MM.1S (cell line): ENCODE data around the gene MED16.
"Not testable (repeated sequence)": the region's sequence is repeated elsewhere in the genome, so short reads cannot be mapped to it uniquely, and the experiment has no call there.

ENCODE experiments used
- DNase-seq: peaks from one replicate; pipeline ENCODE4 v3.0.0-alpha.2; 2015
- H2AFZ ChIP-seq: fragments of 300-600 bp; sonication (generic); 2 replicates; pipeline ENCODE4 v1.6.0; 2016; ENCODE audit warnings: antibody characterized with exemption, low read length
- H3F3A ChIP-seq: fragments of 300-600 bp; sonication (generic); 2 replicates; pipeline ENCODE4 v1.6.1; 2016; ENCODE audit warnings: mild to moderate bottlenecking, antibody characterized with exemption, low read length, moderate library complexity, mixed read lengths; ENCODE audit not compliant: insufficient read depth
- H3K27ac ChIP-seq: fragments of 300-600 bp; sonication (generic); 2 replicates; pipeline ENCODE4 v1.5.1; 2016; ENCODE audit warnings: mild to moderate bottlenecking, low read length
- H3K27me3 ChIP-seq: fragments of 300-600 bp; sonication (generic); replicated peaks from 2 replicates; pipeline ENCODE4 v1.6.0; 2016; ENCODE audit warnings: low read length; ENCODE audit not compliant: insufficient read depth
- H3K36me3 ChIP-seq: fragments of 300-600 bp; sonication (generic); replicated peaks from 2 replicates; pipeline ENCODE4 v1.6.1; 2016; ENCODE audit warnings: mild to moderate bottlenecking, low read length, mixed read lengths; ENCODE audit not compliant: insufficient read depth
- H3K4me1 ChIP-seq: fragments of 300-600 bp; sonication (generic); 2 replicates; pipeline ENCODE4 v1.6.1; 2016; ENCODE audit warnings: low read length, mixed read lengths
- H3K4me2 ChIP-seq: fragments of 300-600 bp; sonication (generic); 2 replicates; pipeline ENCODE4 v1.6.0; 2016; ENCODE audit warnings: low read depth, low read length
- H3K4me3 ChIP-seq: fragments of 300-600 bp; sonication (generic); 2 replicates; pipeline ENCODE4 v1.5.1; 2016; ENCODE audit warnings: low read length, mixed read lengths
- H3K79me2 ChIP-seq: fragments of 300-600 bp; sonication (generic); 2 replicates; pipeline ENCODE4 v1.6.1; 2016; ENCODE audit warnings: mixed run types, low read length, mixed read lengths
- H3K9ac ChIP-seq: fragments of 300-600 bp; sonication (generic); 2 replicates; pipeline ENCODE4 v1.6.1; 2016; ENCODE audit warnings: low read length, mixed read lengths
- H3K9me2 ChIP-seq: fragments of 300-600 bp; sonication (generic); replicated peaks from 2 replicates; pipeline ENCODE4 v1.6.1; 2016; ENCODE audit warnings: mild to moderate bottlenecking, low read length, mixed read lengths; ENCODE audit not compliant: insufficient read depth
- H3K9me3 ChIP-seq: fragments of 300-600 bp; sonication (generic); replicated peaks from 2 replicates; pipeline ENCODE4 v1.6.1; 2016; ENCODE audit warnings: mild to moderate bottlenecking, low read length, mixed read lengths; ENCODE audit not compliant: insufficient read depth
- H4K20me1 ChIP-seq: fragments of 300-600 bp; sonication (generic); 2 replicates; pipeline ENCODE4 v1.6.1; 2016; ENCODE audit warnings: mild to moderate bottlenecking, low read length, moderate library complexity, mixed read lengths; ENCODE audit not compliant: insufficient read depth
- EZH2 ChIP-seq: fragments of 300-600 bp; sonication (generic); optimal IDR thresholded peaks from 2 replicates; pipeline ENCODE3; 2017; ENCODE audit warnings: low read depth, mild to moderate bottlenecking, antibody characterized with exemption, low read length, mixed read lengths
- EZH2phosphoT487 ChIP-seq: fragments of 300-600 bp; sonication (generic); IDR thresholded peaks from 2 replicates; pipeline ENCODE4 v1.6.1; 2018; ENCODE audit warnings: antibody characterized with exemption, low read length
- TF ChIP-seq, protein P1 (sequence below): fragments of 300-600 bp; sonication (generic); IDR thresholded peaks from 2 replicates; pipeline ENCODE4 v1.5.1; 2016; ENCODE audit warnings: antibody characterized with exemption, low read length, mixed read lengths

Gene MED16

DNA sequence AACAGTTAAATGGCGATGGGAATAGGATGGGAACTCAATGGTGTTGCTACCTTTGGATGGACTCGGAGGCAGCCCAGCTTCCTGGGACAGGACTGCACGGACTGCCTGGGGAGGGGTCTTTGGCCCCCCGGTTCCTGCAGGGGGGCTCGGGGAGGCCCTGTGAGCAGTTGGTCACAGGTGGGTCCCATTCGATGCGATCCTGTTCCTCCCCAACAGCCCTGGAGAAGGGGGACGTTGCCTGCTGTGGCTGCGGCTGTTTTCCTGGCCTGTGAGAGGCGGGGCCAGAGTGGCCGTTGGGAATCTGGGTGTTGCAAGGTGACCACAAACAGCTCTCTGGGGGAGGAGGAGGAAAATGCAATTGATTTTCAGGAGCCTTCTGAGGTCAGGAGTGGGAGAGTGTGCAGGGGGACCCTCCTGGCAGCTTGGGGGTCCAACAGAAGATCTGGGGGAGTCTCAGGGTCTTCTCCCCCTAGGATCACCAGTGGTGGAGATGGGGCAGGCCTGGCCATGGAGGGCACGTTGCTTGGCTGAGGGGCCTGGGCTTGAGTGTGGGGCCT, 69.3 kb downstream of the MED16 start:
- Histone ChIP-seq H3K79me2 (no peaks in the 10 kb centered on the region), H2AFZ (no peak overlapping the region), H4K20me1 (no peaks in the 10 kb centered on the region), H3K4me2 (no peak overlapping the region), H3K4me3 (no peak overlapping the region), H3K9ac (no peak overlapping the region), H3K36me3 (no peaks in the 10 kb centered on the region), H3K9me2 (no peaks in the 10 kb centered on the region), H3K9me3 (no peaks in the 10 kb centered on the region), H3K27ac (no peak overlapping the region), H3K27me3 (peaks cover 51% of the 10 kb centered on the region), H3K4me1 (no peaks in the 10 kb centered on the region), H3F3A (no peaks in the 10 kb centered on the region)
- TF ChIP-seq, protein P1, sequence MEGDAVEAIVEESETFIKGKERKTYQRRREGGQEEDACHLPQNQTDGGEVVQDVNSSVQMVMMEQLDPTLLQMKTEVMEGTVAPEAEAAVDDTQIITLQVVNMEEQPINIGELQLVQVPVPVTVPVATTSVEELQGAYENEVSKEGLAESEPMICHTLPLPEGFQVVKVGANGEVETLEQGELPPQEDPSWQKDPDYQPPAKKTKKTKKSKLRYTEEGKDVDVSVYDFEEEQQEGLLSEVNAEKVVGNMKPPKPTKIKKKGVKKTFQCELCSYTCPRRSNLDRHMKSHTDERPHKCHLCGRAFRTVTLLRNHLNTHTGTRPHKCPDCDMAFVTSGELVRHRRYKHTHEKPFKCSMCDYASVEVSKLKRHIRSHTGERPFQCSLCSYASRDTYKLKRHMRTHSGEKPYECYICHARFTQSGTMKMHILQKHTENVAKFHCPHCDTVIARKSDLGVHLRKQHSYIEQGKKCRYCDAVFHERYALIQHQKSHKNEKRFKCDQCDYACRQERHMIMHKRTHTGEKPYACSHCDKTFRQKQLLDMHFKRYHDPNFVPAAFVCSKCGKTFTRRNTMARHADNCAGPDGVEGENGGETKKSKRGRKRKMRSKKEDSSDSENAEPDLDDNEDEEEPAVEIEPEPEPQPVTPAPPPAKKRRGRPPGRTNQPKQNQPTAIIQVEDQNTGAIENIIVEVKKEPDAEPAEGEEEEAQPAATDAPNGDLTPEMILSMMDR: no peak
- TF ChIP-seq EZH2phosphoT487 (no peak), EZH2 (no peak)
- DNase-seq: no peak

- TF ChIP-seq, protein P1: no peak
- no peak within 1 kb of the TSS for H3K9ac ChIP-seq
- no peaks in the 10 kb centered on the region for H3K4me1 ChIP-seq
- H3K36me3 ChIP-seq: no peaks in the 10 kb centered on the region
- no peak within 1 kb of the TSS for H3K4me3 ChIP-seq
- H3K27ac ChIP-seq: no peak within 1 kb of the TSS
- H4K20me1 ChIP-seq: no peaks in the 10 kb centered on the region
- no peak within 1 kb of the TSS for H2AFZ ChIP-seq
- no peaks in the 10 kb centered on the region for H3K9me2 ChIP-seq
- H3K79me2 ChIP-seq: no peaks in the 10 kb centered on the region
- no peak within 1 kb of the TSS for H3K4me2 ChIP-seq
- no peak for DNase-seq
- no peaks in the 10 kb centered on the region for H3K9me3 ChIP-seq
- H3K27me3 ChIP-seq: peaks cover 39% of the 10 kb centered on the region
- no peaks in the 10 kb centered on the region for H3F3A ChIP-seq
Observed at GRCh38 chr19:821825-822503, 71.0 kb downstream of the MED16 start, which contains the start of gene PLPPR3. PLPPR3 (minus strand) TSS chr19:821955; CDS start chr19:821559, 396 bp downstream.

DNA sequence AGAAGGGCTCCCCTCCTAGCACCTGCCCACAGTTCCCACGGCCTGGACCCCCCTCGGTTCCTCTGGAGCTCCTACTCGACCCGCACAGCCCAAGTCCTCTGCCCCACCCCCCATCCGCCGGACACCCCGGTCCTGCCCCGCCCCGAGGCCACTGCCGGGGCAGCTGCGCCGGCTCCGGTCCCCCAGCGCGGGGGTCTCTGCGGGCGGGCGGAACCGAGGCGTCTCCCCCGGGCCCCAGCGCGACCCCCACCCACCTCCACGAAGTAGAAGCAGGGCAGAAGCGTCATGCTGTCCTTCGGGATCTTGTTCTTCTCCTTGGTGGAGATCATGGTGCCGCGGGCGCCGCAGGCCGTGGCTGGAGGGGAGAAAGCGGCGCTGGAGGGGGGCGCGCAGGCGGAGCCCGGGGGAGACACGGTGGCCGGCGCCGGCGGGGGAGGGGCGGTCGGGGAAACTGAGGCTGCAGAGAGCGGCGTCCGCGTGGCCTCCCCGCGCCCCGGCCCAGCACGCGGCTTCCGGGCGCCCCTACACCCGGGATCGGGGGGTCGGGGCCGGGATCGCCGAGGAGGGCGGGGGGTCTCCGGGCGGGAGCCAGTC, 71.7 kb downstream of the MED16 start:
- Histone ChIP-seq H3K4me3 (no peak overlapping the region), H2AFZ (no peak overlapping the region)

DNA sequence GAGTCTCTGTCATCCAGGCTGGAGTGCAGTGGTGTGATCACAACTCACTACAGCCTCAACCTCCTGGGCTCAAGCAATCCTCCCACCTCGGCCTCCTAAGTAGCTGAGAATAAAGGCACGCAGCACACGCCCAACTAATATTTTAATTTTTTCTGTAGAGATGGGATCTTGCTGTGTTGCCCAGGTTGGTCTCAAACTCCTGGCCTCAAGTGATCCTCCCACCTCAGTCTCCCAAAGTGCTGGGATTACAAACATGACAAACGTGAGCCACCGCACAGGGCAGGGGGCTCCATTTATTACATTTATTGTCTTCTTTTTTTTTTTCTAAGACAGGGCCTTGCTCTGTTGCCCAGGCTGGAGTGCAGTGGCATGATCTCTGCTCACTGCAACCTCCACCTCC, 72.8 kb downstream of the MED16 start:
- not testable (repeated sequence) for H4K20me1 ChIP-seq, H3K9me2 ChIP-seq, H3K4me1 ChIP-seq, H3F3A ChIP-seq, H3K36me3 ChIP-seq, H3K4me3 ChIP-seq, H3K9ac ChIP-seq, DNase-seq, H3K79me2 ChIP-seq, H3K9me3 ChIP-seq, H3K4me2 ChIP-seq, H2AFZ ChIP-seq, H3K27ac ChIP-seq
- H3K27me3 ChIP-seq: peaks cover 24% of the 10 kb centered on the region

More for the DNA sequence above, 71.7 kb downstream of the MED16 start:
- H3K79me2 ChIP-seq: no peaks in the 10 kb centered on the region
- no peak for DNase-seq
- TF ChIP-seq, protein P1: no peak
- TF ChIP-seq EZH2 (no peak), EZH2phosphoT487 (no peak)
- H3K27me3 ChIP-seq: peaks cover 34% of the 10 kb centered on the region
- H4K20me1 ChIP-seq: no peaks in the 10 kb centered on the region
- H3K9ac ChIP-seq: no peak overlapping the region
- H3K27ac ChIP-seq: no peak overlapping the region
- H3K36me3 ChIP-seq: no peaks in the 10 kb centered on the region
- no peaks in the 10 kb centered on the region for H3F3A ChIP-seq
- no peak overlapping the region for H3K4me2 ChIP-seq
- H3K9me2 ChIP-seq: no peaks in the 10 kb centered on the region
- no peaks in the 10 kb centered on the region for H3K9me3 ChIP-seq
- no peaks in the 10 kb centered on the region for H3K4me1 ChIP-seq
